HG03460 (cell line): ENCODE measurements around the gene CPNE5.
"Not testable (repeated sequence)": the region's sequence is repeated elsewhere in the genome, so short reads cannot be mapped to it uniquely, and the experiment has no call there.

Experiments
- ATAC-seq: cut with Tn5 transposase; IDR thresholded peaks from one replicate; pipeline ENCODE4 v1.9.1; 2021; ENCODE audit not compliant: unreplicated experiment

Gene CPNE5

GRCh38 chr6:36817176-36817817 lies 21.9 kb downstream of the CPNE5 start:
- ATAC-seq: no peak

- ATAC-seq: no peak
Measured at GRCh38 chr6:36815962-36816735, 23.1 kb downstream of the CPNE5 start.

GRCh38 chr6:36814249-36814648 lies 25.0 kb downstream of the CPNE5 start:
- no peak for ATAC-seq

- ATAC-seq: no peak
Measured at GRCh38 chr6:36813526-36813925, 25.7 kb downstream of the CPNE5 start.

- ATAC-seq: not testable (repeated sequence)
Measured at GRCh38 chr6:36813047-36813446, 26.2 kb downstream of the CPNE5 start.

GRCh38 chr6:36809941-36810803 lies 29.1 kb downstream of the CPNE5 start:
- ATAC-seq: no peak

- no peak for ATAC-seq
Measured at GRCh38 chr6:36809156-36809555, 30.1 kb downstream of the CPNE5 start.

GRCh38 chr6:36808634-36809033 lies 30.6 kb downstream of the CPNE5 start:
- no peak for ATAC-seq

- ATAC-seq: no peak
Measured at GRCh38 chr6:36807750-36808149, 31.5 kb downstream of the CPNE5 start.

- no peak for ATAC-seq
Measured at GRCh38 chr6:36807143-36807542, 32.1 kb downstream of the CPNE5 start.

- ATAC-seq: no peak
Measured at GRCh38 chr6:36805917-36806316, 33.3 kb downstream of the CPNE5 start.

- ATAC-seq: no peak
Measured at GRCh38 chr6:36805096-36805797, 34.0 kb downstream of the CPNE5 start.

GRCh38 chr6:36804563-36804962 lies 34.7 kb downstream of the CPNE5 start:
- ATAC-seq: no peak

GRCh38 chr6:36803908-36804307 lies 35.3 kb downstream of the CPNE5 start:
- no peak for ATAC-seq

- no peak for ATAC-seq
Measured at GRCh38 chr6:36803482-36803881, 35.8 kb downstream of the CPNE5 start.

GRCh38 chr6:36800223-36801076 lies 38.8 kb downstream of the CPNE5 start:
- ATAC-seq: no peak

- ATAC-seq: no peak
Measured at GRCh38 chr6:36798852-36799251, 40.4 kb downstream of the CPNE5 start.

- no peak for ATAC-seq
Measured at GRCh38 chr6:36797653-36798052, 41.6 kb downstream of the CPNE5 start.

GRCh38 chr6:36797055-36797454 lies 42.2 kb downstream of the CPNE5 start:
- ATAC-seq: no peak

- ATAC-seq: no peak
Measured at GRCh38 chr6:36794713-36795065, 44.6 kb downstream of the CPNE5 start.
